Endodermal cell (in vitro differentiated cells): ENCODE results near the gene KIAA1958. TPM values are rescaled to one million over a fixed set of nuclear protein-coding genes. Genes with fewer than 3 reads are reported as not detected.

Source experiments
- DNase-seq: peaks from one replicate; pipeline ENCODE4 v3.0.0-alpha.2; 2017
- H3K27ac ChIP-seq: 2 replicates; pipeline ENCODE4 v1.5.1; 2013; ENCODE audit warnings: mild to moderate bottlenecking, low read depth, low read length, moderate library complexity
- H3K27me3 ChIP-seq: 2 replicates; pipeline ENCODE4 v1.6.1; 2013; ENCODE audit warnings: mild to moderate bottlenecking, low read length, moderate library complexity; ENCODE audit not compliant: insufficient read depth, control insufficient read depth, poor library complexity, severe bottlenecking
- H3K36me3 ChIP-seq: 2 replicates; pipeline ENCODE4 v1.7.0; 2013; ENCODE audit warnings: mild to moderate bottlenecking, low read length, moderate library complexity; ENCODE audit not compliant: control insufficient read depth, insufficient read depth
- H3K4me1 ChIP-seq: one replicate; pipeline ENCODE4 v1.7.0; 2013; ENCODE audit warnings: low read length; ENCODE audit not compliant: control insufficient read depth, insufficient read depth
- H3K4me3 ChIP-seq: 2 replicates; pipeline ENCODE4 v1.5.1; 2013; ENCODE audit warnings: mild to moderate bottlenecking, low read length, moderate library complexity
- H3K9ac ChIP-seq: 2 replicates; pipeline ENCODE4 v1.6.1; 2013; ENCODE audit warnings: mild to moderate bottlenecking, low read length, moderate library complexity; ENCODE audit not compliant: poor library complexity, severe bottlenecking; ENCODE audit errors: extremely low read depth
- H3K9me3 ChIP-seq: 2 replicates; pipeline ENCODE4 v1.6.1; 2013; ENCODE audit warnings: mild to moderate bottlenecking, low read length, moderate library complexity; ENCODE audit not compliant: control insufficient read depth
- H3K27ac Mint-ChIP-seq: 2 replicates; pipeline ENCODE4 v1.8.0; 2020; ENCODE audit warnings: mixed read lengths
- H3K27me3 Mint-ChIP-seq: 2 replicates; pipeline ENCODE4 v1.8.0; 2021; ENCODE audit warnings: mild to moderate bottlenecking, mixed read lengths; ENCODE audit not compliant: insufficient read depth
- H3K36me3 Mint-ChIP-seq: 2 replicates; pipeline ENCODE4 v1.8.0; 2020; ENCODE audit warnings: low read depth, mixed read lengths
- H3K4me1 Mint-ChIP-seq: 2 replicates; pipeline ENCODE4 v1.8.0; 2020; ENCODE audit warnings: mixed read lengths
- H3K4me3 Mint-ChIP-seq: 2 replicates; pipeline ENCODE4 v1.8.0; 2020; ENCODE audit warnings: mild to moderate bottlenecking, moderate library complexity, mixed read lengths
- H3K9me3 Mint-ChIP-seq: 2 replicates; pipeline ENCODE4 v1.8.0; 2020; ENCODE audit warnings: mild to moderate bottlenecking, mixed read lengths
- CTCF ChIP-seq: fragments of 200-600 bp; sonication (generic); conservative IDR thresholded peaks from 2 replicates; pipeline ENCODE4 v1.5.0; 2021; ENCODE audit warnings: antibody characterized with exemption, mild to moderate bottlenecking
- WGBS, 2 experiments: methylation state at CpG; one replicate each; pipeline versions ENCODE4 v1.1.5 to v1.1.7; 2013; ENCODE audit warnings: missing lambda C conversion rate in 2 of 2, mixed read lengths in 1 of 2; ENCODE audit not compliant: insufficient coverage in 1 of 2, insufficient read length in 1 of 2; 5-methylcytosine and 5-hydroxymethylcytosine counted together
- total RNA-seq, 2 donors: library from RNA; stranded (reverse); fragmentation: NEBNext Ultra II Directional in 1 of 2; extraction: Animal tissue kit (Norgen Biotek cat#: 25700) in 1 of 2; gene quantifications; 2 replicates in 1 of 2; 3 replicates in 1 of 2; pipeline ENCODE4 v1.2.1, GENCODE V29; 2021

KIAA1958 gene
- total RNA-seq, 2 donors from 2014 or later, result 44.6 to 50.9 TPM

GRCh38 chr9:112484607-112485006 is 2.0 kb upstream of the KIAA1958 start:
- Histone ChIP-seq H3K27ac (no peak overlapping the region), H3K9ac (no peak overlapping the region), H3K36me3 (no peaks in the 10 kb centered on the region), H3K9me3 (no peaks in the 10 kb centered on the region), H3K4me1 (no peaks in the 10 kb centered on the region), H3K27me3 (no peaks in the 10 kb centered on the region), H3K4me3 (no peak overlapping the region)
- DNase-seq, result no peak
- H3K27ac Mint-ChIP-seq, result no peak overlapping the region
- 92 to 100% methylated on average over 1 to 2 of the region's 2 CpGs for WGBS, 2 experiments
- no peaks in the 10 kb centered on the region for H3K9me3 Mint-ChIP-seq
- H3K4me1 Mint-ChIP-seq, result peaks cover 16% of the 10 kb centered on the region
- no peak for TF ChIP-seq CTCF
- H3K4me3 Mint-ChIP-seq, result no peak overlapping the region
- peaks cover 13% of the 10 kb centered on the region for H3K36me3 Mint-ChIP-seq
- H3K27me3 Mint-ChIP-seq, result no peaks in the 10 kb centered on the region

GRCh38 chr9:112485574-112485973 is 1.1 kb upstream of the KIAA1958 start:
- no peak overlapping the region for H3K27ac Mint-ChIP-seq
- TF ChIP-seq CTCF, result no peak
- 93% methylated on average over 3 of the region's 3 CpGs; no CpG with 5 or more reads in 1 of the 2 experiments for WGBS, 2 experiments
- no peaks in the 10 kb centered on the region for H3K27me3 Mint-ChIP-seq
- Histone ChIP-seq H3K4me1 (peaks cover 4% of the 10 kb centered on the region), H3K27ac (no peak overlapping the region), H3K9ac (peak overlapping the region; percentile 56), H3K27me3 (no peaks in the 10 kb centered on the region), H3K36me3 (no peaks in the 10 kb centered on the region), H3K4me3 (peak overlapping the region; percentile 90), H3K9me3 (no peaks in the 10 kb centered on the region)
- H3K9me3 Mint-ChIP-seq, result no peaks in the 10 kb centered on the region
- peaks cover 13% of the 10 kb centered on the region for H3K36me3 Mint-ChIP-seq
- no peak for DNase-seq
- peaks cover 26% of the 10 kb centered on the region for H3K4me1 Mint-ChIP-seq
- peak overlapping the region; percentile 90 for H3K4me3 Mint-ChIP-seq

GRCh38 chr9:112487008-112487798 is 576 bp downstream of the KIAA1958 start:
- Mint-ChIP-seq H3K4me1 (peaks cover 38% of the 10 kb centered on the region), H3K27ac (peak overlapping the region; percentile 95), H3K27me3 (no peaks in the 10 kb centered on the region), H3K4me3 (peak overlapping the region; percentile 90), H3K9me3 (no peaks in the 10 kb centered on the region), H3K36me3 (peaks cover 10% of the 10 kb centered on the region)
- peak; percentile 22 for TF ChIP-seq CTCF
- Histone ChIP-seq H3K9ac (peak overlapping the region; percentile 62), H3K27me3 (no peaks in the 10 kb centered on the region), H3K9me3 (peaks cover 2% of the 10 kb centered on the region), H3K36me3 (peaks cover 7% of the 10 kb centered on the region), H3K27ac (peak overlapping the region; percentile 93), H3K4me3 (peak overlapping the region; percentile 83), H3K4me1 (peaks cover 5% of the 10 kb centered on the region)
- 0% methylated on average over 30 to 79 of the region's 80 CpGs for whole genome bisulfite sequencing, 2 experiments
- peak; percentile 82 for DNase-seq
